Activated CD8-positive, alpha-beta T cell treated with anti-CD3 and anti-CD28 coated beads for 36 hours (primary cell): ENCODE results near the gene CGGBP1. TPM values are rescaled to one million over a fixed set of nuclear protein-coding genes. Genes with fewer than 3 reads are reported as not detected.

Source experiments
- ATAC-seq: fragments of 200-7000 bp; cut with Tn5 transposase; one replicate; pipeline ENCODE4 v1.10.0; 2021; ENCODE audit warnings: mild to moderate bottlenecking, moderate library complexity
- CTCF ChIA-PET: fragments of 350-600 bp; sonication (Branson Sonifier 250); formaldehyde crosslinking; loops from one replicate; lab custom pipeline; 2021; ENCODE audit warnings: antibody characterized with exemption; lab: Charles Lee
- POLR2A ChIA-PET: fragments of 350-600 bp; sonication (Branson Sonifier 250); formaldehyde crosslinking; loops from one replicate; lab custom pipeline; 2021; ENCODE audit warnings: antibody characterized with exemption; lab: Charles Lee
- DNase-seq: peaks from one replicate; pipeline ENCODE4 v3.0.0-alpha.2; 2020
- H3K27ac Mint-ChIP-seq: one replicate; pipeline ENCODE4 v1.8.0; 2021; ENCODE audit warnings: mild to moderate bottlenecking, mixed read lengths
- H3K27me3 Mint-ChIP-seq: one replicate; pipeline ENCODE4 v1.8.0; 2021; ENCODE audit warnings: mixed read lengths
- H3K36me3 Mint-ChIP-seq: one replicate; pipeline ENCODE4 v1.8.0; 2021; ENCODE audit warnings: low read depth, mixed read lengths
- H3K4me1 Mint-ChIP-seq: one replicate; pipeline ENCODE4 v1.8.0; 2021; ENCODE audit warnings: low read depth, mixed read lengths
- H3K4me3 Mint-ChIP-seq: one replicate; pipeline ENCODE4 v1.8.0; 2021; ENCODE audit warnings: mild to moderate bottlenecking, moderate library complexity, mixed read lengths
- H3K9me3 Mint-ChIP-seq: one replicate; pipeline ENCODE4 v1.8.0; 2021; ENCODE audit warnings: mixed read lengths
- CTCF ChIP-seq: fragments of 200-600 bp; IDR thresholded peaks from one replicate; pipeline ENCODE4 v1.8.0; 2022; ENCODE audit warnings: antibody characterized with exemption, mild to moderate bottlenecking
- intact Hi-C: fragments of 100-400 bp; cut with micrococcal nuclease; formaldehyde crosslinking; loops from one replicate; pipeline ENCODE4 v1.10.0; 2022
- total RNA-seq, 2 experiments: library from RNA; stranded (reverse); gene quantifications; one replicate each; pipeline ENCODE4 v1.2.3, GENCODE V29; 2021

CGGBP1 gene
- total RNA-seq, 2 experiments from 2014 or later: 69.2 to 74.6 TPM

GRCh38 chr3:88040529-88040928, 18.3 kb downstream of the CGGBP1 start:
- ChIA-PET POLR2A (no interaction called here), CTCF (no interaction called here)
- Mint-ChIP-seq H3K4me1 (peaks cover 4% of the 10 kb centered on the region), H3K9me3 (no peaks in the 10 kb centered on the region), H3K27ac (no peak overlapping the region), H3K4me3 (no peak overlapping the region), H3K36me3 (no peaks in the 10 kb centered on the region), H3K27me3 (peaks cover 2% of the 10 kb centered on the region)
- no peak for ATAC-seq
- intact Hi-C loops: no loop called here
- DNase-seq: no peak
- TF ChIP-seq CTCF: no peak

- no peak for TF ChIP-seq CTCF
- CTCF ChIA-PET: interaction anchor here (1.1 kb wide), 1 partner anchor 56 kb away, joined by 4 read pairs; no protein-coding TSS in a partner anchor
These were observed 20.2 kb downstream of the CGGBP1 start for GRCh38 chr3:88038566-88038965.

GRCh38 chr3:88036221-88036620, 22.6 kb downstream of the CGGBP1 start:
- Mint-ChIP-seq H3K27me3 (no peaks in the 10 kb centered on the region), H3K36me3 (no peaks in the 10 kb centered on the region), H3K4me3 (no peak overlapping the region), H3K27ac (no peak overlapping the region), H3K9me3 (no peaks in the 10 kb centered on the region), H3K4me1 (peaks cover 25% of the 10 kb centered on the region)
- CTCF ChIA-PET: interaction anchor here (0.8 kb wide), 1 partner anchor 77 kb away, joined by 3 read pairs; no protein-coding TSS in a partner anchor
- DNase-seq: no peak
- TF ChIP-seq CTCF: no peak
- ATAC-seq: no peak
- POLR2A ChIA-PET: no interaction called here
- intact Hi-C loops: no loop called here

More at GRCh38 chr3:88038566-88038965, 20.2 kb downstream of the CGGBP1 start:
- Mint-ChIP-seq H3K4me1 (peaks cover 10% of the 10 kb centered on the region), H3K4me3 (no peak overlapping the region), H3K9me3 (no peaks in the 10 kb centered on the region), H3K27me3 (no peaks in the 10 kb centered on the region), H3K27ac (no peak overlapping the region), H3K36me3 (no peaks in the 10 kb centered on the region)
- DNase-seq: no peak
- no peak for ATAC-seq
- intact Hi-C loops: no loop called here
- POLR2A ChIA-PET: no interaction called here

GRCh38 chr3:88034491-88035275, 24.1 kb downstream of the CGGBP1 start:
- H3K9me3 Mint-ChIP-seq: no peaks in the 10 kb centered on the region
- CTCF ChIA-PET: interaction anchor here (0.9 kb wide), 1 partner anchor 18 kb away, joined by 3 read pairs; no protein-coding TSS in a partner anchor

More at GRCh38 chr3:88034491-88035275, 24.1 kb downstream of the CGGBP1 start:
- no peak overlapping the region for H3K4me3 Mint-ChIP-seq
- H3K36me3 Mint-ChIP-seq: no peaks in the 10 kb centered on the region
- intact Hi-C loops: no loop called here
- ATAC-seq (no peak), DNase-seq (no peak)
- POLR2A ChIA-PET: no interaction called here
- no peak for TF ChIP-seq CTCF
- H3K4me1 Mint-ChIP-seq: peaks cover 33% of the 10 kb centered on the region
- no peaks in the 10 kb centered on the region for H3K27me3 Mint-ChIP-seq
- H3K27ac Mint-ChIP-seq: no peak overlapping the region
